ENCODE results near the gene ZMIZ1.

Gene ZMIZ1

DNA sequence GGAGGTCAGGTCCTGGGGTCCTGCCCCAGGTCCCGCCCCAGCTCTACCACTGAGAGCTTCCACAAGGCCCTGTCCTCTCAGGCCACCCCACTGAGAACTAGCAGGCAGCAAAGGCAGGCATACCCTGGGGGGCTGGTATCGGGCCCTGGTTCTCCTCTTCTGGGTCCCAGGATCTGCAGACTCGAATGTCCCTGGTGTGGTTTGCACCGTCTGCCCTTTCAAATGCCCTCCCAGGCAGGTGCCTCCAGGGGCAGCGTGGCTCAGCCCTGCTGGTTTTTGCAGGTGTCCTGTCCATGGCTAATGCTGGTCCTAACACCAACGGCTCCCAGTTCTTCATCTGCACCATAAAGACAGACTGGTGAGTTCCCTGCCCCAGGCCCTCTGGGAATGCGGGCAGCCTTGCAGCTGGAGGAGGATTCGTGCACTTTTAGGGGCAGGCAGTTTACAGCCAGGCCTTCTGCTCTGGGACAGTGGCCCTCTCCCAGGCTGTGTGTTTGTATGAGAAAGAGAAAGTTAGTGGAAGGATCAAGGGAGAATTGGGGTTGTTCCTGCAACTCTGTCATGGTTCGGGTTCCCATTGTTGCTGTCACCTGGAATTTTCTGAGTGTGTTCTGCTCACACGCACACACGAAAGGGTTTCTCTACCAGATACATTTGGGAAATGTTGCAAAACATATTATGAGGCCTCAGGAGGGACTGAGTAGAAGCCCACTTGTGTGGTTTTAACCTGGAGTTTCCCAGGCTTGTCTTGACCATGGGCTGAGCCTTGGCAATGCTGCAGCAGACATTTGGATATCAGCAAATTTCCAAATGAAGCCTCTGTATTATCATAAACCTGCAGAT, 283.5 kb downstream of the ZMIZ1 start:
- Histone ChIP-seq H2BK15ac (ENCODE audit: low read depth, poor library complexity, severe bottlenecking) (no peak overlapping the region), H3K27me3 (ENCODE audit: control insufficient read depth in 1 of 2, insufficient read depth in 1 of 2, low read length in 2 of 2) (no peaks in the 10 kb centered on the region), H4K8ac (ENCODE audit: low read length) (no peak overlapping the region), H3K4me2 (ENCODE audit: low read length, poor library complexity, severe bottlenecking) (no peak overlapping the region), H3K14ac (ENCODE audit: low read length in 2 of 2) (no peak overlapping the region), H2AK5ac (ENCODE audit: low read length, severe bottlenecking) (no peak overlapping the region), H2BK5ac (ENCODE audit: low read depth, low read length, poor library complexity, severe bottlenecking) (no peak overlapping the region), H3K9ac (ENCODE audit: low read length) (no peak overlapping the region), H3K4me1 (ENCODE audit: control insufficient read depth, insufficient read depth, low read depth, low read length) (peaks cover 29% of the 10 kb centered on the region), H2AFZ (ENCODE audit: low read depth, low read length) (no peak overlapping the region), H2BK12ac (ENCODE audit: low read length in 2 of 2) (no peak overlapping the region), H3K18ac (ENCODE audit: low read depth in 1 of 2, low read length in 2 of 2) (no peak overlapping the region), H3K79me1 (replicated peaks; ENCODE audit: low read length, poor library complexity, severe bottlenecking) (peaks cover 53% of the 10 kb centered on the region), H3K23ac (ENCODE audit: low read length in 2 of 2) (no peak overlapping the region), H4K91ac (ENCODE audit: low read length) (peak overlapping the region; percentile 41), H2BK120ac (ENCODE audit: low read depth, low read length) (no peak overlapping the region), H3K27ac (ENCODE audit: low read length, poor library complexity, severe bottlenecking) (no peak overlapping the region), H3K9me3 (ENCODE audit: control insufficient read depth, low read length) (no peaks in the 10 kb centered on the region), H3K36me3 (ENCODE audit: control insufficient read depth in 1 of 2, insufficient read depth in 2 of 2, low read depth in 1 of 2, low read length in 2 of 2) (peaks cover 71 to 79% of the 10 kb centered on the region in 2 experiments), H3K4ac (ENCODE audit: low read depth in 1 of 2, low read length in 2 of 2) (no peak overlapping the region), H3K4me3 (ENCODE audit: insufficient read depth in 1 of 2, low read depth in 1 of 2, low read length in 2 of 2) (no peak overlapping the region)
- WGBS, result 95% methylated on average over 11 of the region's 11 CpGs
- no peak for DNase-seq

DNA sequence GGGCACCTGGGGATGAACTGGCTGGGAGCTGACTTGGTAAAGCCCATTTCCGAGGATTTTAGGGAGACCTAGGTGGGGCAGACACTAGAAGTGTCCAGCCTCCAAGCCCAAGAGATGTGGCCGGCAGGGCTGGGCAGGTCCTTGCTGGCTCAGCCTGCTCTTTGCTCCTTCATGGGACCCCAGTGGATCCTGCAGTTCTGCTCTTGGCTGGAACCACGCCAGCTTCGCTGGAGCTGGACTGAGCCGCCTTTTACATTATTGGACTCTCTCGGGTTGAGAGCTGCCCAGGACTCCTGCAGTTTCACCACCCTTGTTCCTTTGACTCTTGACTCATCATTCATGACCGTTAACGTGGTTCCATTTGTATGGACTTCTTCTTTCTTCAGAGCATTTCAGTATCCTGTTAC, 284.2 kb downstream of the ZMIZ1 start:
- Histone ChIP-seq H2AK5ac (ENCODE audit: low read length, severe bottlenecking) (no peak overlapping the region), H2BK12ac (ENCODE audit: low read length in 2 of 2) (no peak overlapping the region), H3K27me3 (ENCODE audit: control insufficient read depth in 1 of 2, insufficient read depth in 1 of 2, low read length in 2 of 2) (no peaks in the 10 kb centered on the region), H3K4me1 (ENCODE audit: control insufficient read depth, insufficient read depth, low read depth, low read length) (peaks cover 23% of the 10 kb centered on the region), H3K27ac (ENCODE audit: low read length, poor library complexity, severe bottlenecking) (no peak overlapping the region), H3K23ac (ENCODE audit: low read length in 2 of 2) (no peak overlapping the region), H3K4ac (ENCODE audit: low read depth in 1 of 2, low read length in 2 of 2) (no peak overlapping the region), H2BK5ac (ENCODE audit: low read depth, low read length, poor library complexity, severe bottlenecking) (no peak overlapping the region), H4K8ac (ENCODE audit: low read length) (no peak overlapping the region), H3K9ac (ENCODE audit: low read length) (no peak overlapping the region), H3K36me3 (ENCODE audit: control insufficient read depth in 1 of 2, insufficient read depth in 2 of 2, low read depth in 1 of 2, low read length in 2 of 2) (peaks cover 71 to 84% of the 10 kb centered on the region in 2 experiments), H3K4me2 (ENCODE audit: low read length, poor library complexity, severe bottlenecking) (no peak overlapping the region), H3K9me3 (ENCODE audit: control insufficient read depth, low read length) (no peaks in the 10 kb centered on the region), H4K91ac (ENCODE audit: low read length) (no peak overlapping the region), H3K18ac (ENCODE audit: low read depth in 1 of 2, low read length in 2 of 2) (no peak overlapping the region), H2BK120ac (ENCODE audit: low read depth, low read length) (no peak overlapping the region), H3K14ac (ENCODE audit: low read length in 2 of 2) (no peak overlapping the region), H2AFZ (ENCODE audit: low read depth, low read length) (no peak overlapping the region), H2BK15ac (ENCODE audit: low read depth, poor library complexity, severe bottlenecking) (no peak overlapping the region), H3K4me3 (ENCODE audit: insufficient read depth in 1 of 2, low read depth in 1 of 2, low read length in 2 of 2) (no peak overlapping the region), H3K79me1 (replicated peaks; ENCODE audit: low read length, poor library complexity, severe bottlenecking) (peaks cover 53% of the 10 kb centered on the region)
- DNase-seq, result no peak
- 98% methylated on average over 8 of the region's 8 CpGs for WGBS

DNA sequence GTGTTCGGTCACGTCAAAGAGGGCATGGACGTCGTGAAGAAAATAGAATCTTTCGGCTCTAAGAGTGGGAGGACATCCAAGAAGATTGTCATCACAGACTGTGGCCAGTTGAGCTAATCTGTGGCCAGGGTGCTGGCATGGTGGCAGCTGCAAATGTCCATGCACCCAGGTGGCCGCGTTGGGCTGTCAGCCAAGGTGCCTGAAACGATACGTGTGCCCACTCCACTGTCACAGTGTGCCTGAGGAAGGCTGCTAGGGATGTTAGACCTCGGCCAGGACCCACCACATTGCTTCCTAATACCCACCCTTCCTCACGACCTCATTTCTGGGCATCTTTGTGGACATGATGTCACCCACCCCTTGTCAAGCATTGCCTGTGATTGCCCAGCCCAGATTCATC, 285.0 kb downstream of the ZMIZ1 start:
- H3K4me2 ChIP-seq (ENCODE audit: low read length, poor library complexity, severe bottlenecking), result no peak overlapping the region
- no peak overlapping the region for H3K4me3 ChIP-seq (ENCODE audit: insufficient read depth in 1 of 2, low read depth in 1 of 2, low read length in 2 of 2)
- no peaks in the 10 kb centered on the region for H3K9me3 ChIP-seq (ENCODE audit: control insufficient read depth, low read length)
- no peaks in the 10 kb centered on the region for H3K27me3 ChIP-seq (ENCODE audit: control insufficient read depth in 1 of 2, insufficient read depth in 1 of 2, low read length in 2 of 2)
- H3K79me1 ChIP-seq (replicated peaks; ENCODE audit: low read length, poor library complexity, severe bottlenecking), result peaks cover 51% of the 10 kb centered on the region
- H4K8ac ChIP-seq (ENCODE audit: low read length), result no peak overlapping the region
- peaks cover 16% of the 10 kb centered on the region for H3K4me1 ChIP-seq (ENCODE audit: control insufficient read depth, insufficient read depth, low read depth, low read length)
- no peak overlapping the region for H2AK5ac ChIP-seq (ENCODE audit: low read length, severe bottlenecking)
- over 99% methylated on average over 11 of the region's 11 CpGs for WGBS
- H2AFZ ChIP-seq (ENCODE audit: low read depth, low read length), result no peak overlapping the region
- no peak overlapping the region for H4K91ac ChIP-seq (ENCODE audit: low read length)
- H3K27ac ChIP-seq (ENCODE audit: low read length, poor library complexity, severe bottlenecking), result no peak overlapping the region
- DNase-seq, result no peak
- H3K9ac ChIP-seq (ENCODE audit: low read length), result no peak overlapping the region
- no peak overlapping the region for H3K4ac ChIP-seq (ENCODE audit: low read depth in 1 of 2, low read length in 2 of 2)
- H3K14ac ChIP-seq (ENCODE audit: low read length in 2 of 2), result no peak overlapping the region
- no peak overlapping the region for H3K18ac ChIP-seq (ENCODE audit: low read depth in 1 of 2, low read length in 2 of 2)
- no peak overlapping the region for H3K23ac ChIP-seq (ENCODE audit: low read length in 2 of 2)
- no peak overlapping the region for H2BK120ac ChIP-seq (ENCODE audit: low read depth, low read length)
- no peak overlapping the region for H2BK12ac ChIP-seq (ENCODE audit: low read length in 2 of 2)
- peaks cover 70 to 82% of the 10 kb centered on the region in 2 experiments for H3K36me3 ChIP-seq (ENCODE audit: control insufficient read depth in 1 of 2, insufficient read depth in 2 of 2, low read depth in 1 of 2, low read length in 2 of 2)
- no peak overlapping the region for H2BK5ac ChIP-seq (ENCODE audit: low read depth, low read length, poor library complexity, severe bottlenecking)
- H2BK15ac ChIP-seq (ENCODE audit: low read depth, poor library complexity, severe bottlenecking), result no peak overlapping the region

DNA sequence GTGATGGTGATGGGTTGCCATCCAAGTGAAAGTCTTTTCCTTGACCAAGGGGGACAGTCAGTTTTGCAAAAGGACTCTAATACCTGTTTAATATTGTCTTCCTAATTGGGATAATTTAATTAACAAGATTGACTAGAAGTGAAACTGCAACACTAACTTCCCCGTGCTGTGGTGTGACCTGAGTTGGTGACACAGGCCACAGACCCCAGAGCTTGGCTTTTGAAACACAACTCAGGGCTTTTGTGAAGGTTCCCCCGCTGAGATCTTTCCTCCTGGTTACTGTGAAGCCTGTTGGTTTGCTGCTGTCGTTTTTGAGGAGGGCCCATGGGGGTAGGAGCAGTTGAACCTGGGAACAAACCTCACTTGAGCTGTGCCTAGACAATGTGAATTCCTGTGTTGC, 285.4 kb downstream of the ZMIZ1 start:
- H2BK120ac ChIP-seq (ENCODE audit: low read depth, low read length), result no peak overlapping the region
- H3K36me3 ChIP-seq (ENCODE audit: control insufficient read depth in 1 of 2, insufficient read depth in 2 of 2, low read depth in 1 of 2, low read length in 2 of 2), result peaks cover 66 to 78% of the 10 kb centered on the region in 2 experiments
- no peak overlapping the region for H2AFZ ChIP-seq (ENCODE audit: low read depth, low read length)
- no peak overlapping the region for H3K9ac ChIP-seq (ENCODE audit: low read length)
- H3K4me2 ChIP-seq (ENCODE audit: low read length, poor library complexity, severe bottlenecking), result no peak overlapping the region
- no peak overlapping the region for H4K8ac ChIP-seq (ENCODE audit: low read length)
- 90% methylated on average over 3 of the region's 3 CpGs for WGBS
- H3K14ac ChIP-seq (ENCODE audit: low read length in 2 of 2), result no peak overlapping the region
- no peak overlapping the region for H3K4ac ChIP-seq (ENCODE audit: low read depth in 1 of 2, low read length in 2 of 2)
- no peak overlapping the region for H2AK5ac ChIP-seq (ENCODE audit: low read length, severe bottlenecking)
- no peak overlapping the region for H2BK12ac ChIP-seq (ENCODE audit: low read length in 2 of 2)
- no peak overlapping the region for H3K18ac ChIP-seq (ENCODE audit: low read depth in 1 of 2, low read length in 2 of 2)
- H4K91ac ChIP-seq (ENCODE audit: low read length), result no peak overlapping the region
- no peaks in the 10 kb centered on the region for H3K9me3 ChIP-seq (ENCODE audit: control insufficient read depth, low read length)
- no peak overlapping the region for H2BK5ac ChIP-seq (ENCODE audit: low read depth, low read length, poor library complexity, severe bottlenecking)
- peaks cover 47% of the 10 kb centered on the region for H3K79me1 ChIP-seq (replicated peaks; ENCODE audit: low read length, poor library complexity, severe bottlenecking)
- H2BK15ac ChIP-seq (ENCODE audit: low read depth, poor library complexity, severe bottlenecking), result no peak overlapping the region
- H3K23ac ChIP-seq (ENCODE audit: low read length in 2 of 2), result no peak overlapping the region
- H3K27ac ChIP-seq (ENCODE audit: low read length, poor library complexity, severe bottlenecking), result no peak overlapping the region
- no peak overlapping the region for H3K4me3 ChIP-seq (ENCODE audit: insufficient read depth in 1 of 2, low read depth in 1 of 2, low read length in 2 of 2)
- DNase-seq, result no peak
- H3K4me1 ChIP-seq (ENCODE audit: control insufficient read depth, insufficient read depth, low read depth, low read length), result peaks cover 11% of the 10 kb centered on the region
- no peaks in the 10 kb centered on the region for H3K27me3 ChIP-seq (ENCODE audit: control insufficient read depth in 1 of 2, insufficient read depth in 1 of 2, low read length in 2 of 2)

Data from mesenchymal stem cell (in vitro differentiated cells and primary cell).